ENCODE measurements around the gene RINT1.

GRCh38 chr7:105613611-105614330 is 81.8 kb downstream of the RINT1 start:
- TF ChIP-seq GATA2 (CRISPR knock-in tag; IDR thresholded peaks at IDR 0.05) (no peak), POLR2AphosphoS5 (IDR thresholded peaks at IDR 0.05; ENCODE audit: low read depth, low read length) (no peak), MAX (IDR thresholded peaks at IDR 0.05; ENCODE audit: low read depth) (no peak)
- TF ChIP-seq, protein P1, sequence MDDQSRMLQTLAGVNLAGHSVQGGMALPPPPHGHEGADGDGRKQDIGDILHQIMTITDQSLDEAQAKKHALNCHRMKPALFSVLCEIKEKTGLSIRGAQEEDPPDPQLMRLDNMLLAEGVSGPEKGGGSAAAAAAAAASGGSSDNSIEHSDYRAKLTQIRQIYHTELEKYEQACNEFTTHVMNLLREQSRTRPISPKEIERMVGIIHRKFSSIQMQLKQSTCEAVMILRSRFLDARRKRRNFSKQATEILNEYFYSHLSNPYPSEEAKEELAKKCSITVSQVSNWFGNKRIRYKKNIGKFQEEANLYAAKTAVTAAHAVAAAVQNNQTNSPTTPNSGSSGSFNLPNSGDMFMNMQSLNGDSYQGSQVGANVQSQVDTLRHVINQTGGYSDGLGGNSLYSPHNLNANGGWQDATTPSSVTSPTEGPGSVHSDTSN (IDR thresholded peaks at IDR 0.05), result no peak
